Measurements from ENCODE around the gene TOMT. TPM values are rescaled to one million over a fixed set of nuclear protein-coding genes. Genes with fewer than 3 reads are reported as not detected.

The TOMT gene, protein sequence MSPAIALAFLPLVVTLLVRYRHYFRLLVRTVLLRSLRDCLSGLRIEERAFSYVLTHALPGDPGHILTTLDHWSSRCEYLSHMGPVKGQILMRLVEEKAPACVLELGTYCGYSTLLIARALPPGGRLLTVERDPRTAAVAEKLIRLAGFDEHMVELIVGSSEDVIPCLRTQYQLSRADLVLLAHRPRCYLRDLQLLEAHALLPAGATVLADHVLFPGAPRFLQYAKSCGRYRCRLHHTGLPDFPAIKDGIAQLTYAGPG
- total RNA-seq = not detected in 2 replicates

GRCh38 chr11:72105888-72106287 lies at the start of gene TOMT:
TOMT (plus strand) TSS chr11:72105924; CDS start chr11:72105952, 28 bp downstream.

DNA sequence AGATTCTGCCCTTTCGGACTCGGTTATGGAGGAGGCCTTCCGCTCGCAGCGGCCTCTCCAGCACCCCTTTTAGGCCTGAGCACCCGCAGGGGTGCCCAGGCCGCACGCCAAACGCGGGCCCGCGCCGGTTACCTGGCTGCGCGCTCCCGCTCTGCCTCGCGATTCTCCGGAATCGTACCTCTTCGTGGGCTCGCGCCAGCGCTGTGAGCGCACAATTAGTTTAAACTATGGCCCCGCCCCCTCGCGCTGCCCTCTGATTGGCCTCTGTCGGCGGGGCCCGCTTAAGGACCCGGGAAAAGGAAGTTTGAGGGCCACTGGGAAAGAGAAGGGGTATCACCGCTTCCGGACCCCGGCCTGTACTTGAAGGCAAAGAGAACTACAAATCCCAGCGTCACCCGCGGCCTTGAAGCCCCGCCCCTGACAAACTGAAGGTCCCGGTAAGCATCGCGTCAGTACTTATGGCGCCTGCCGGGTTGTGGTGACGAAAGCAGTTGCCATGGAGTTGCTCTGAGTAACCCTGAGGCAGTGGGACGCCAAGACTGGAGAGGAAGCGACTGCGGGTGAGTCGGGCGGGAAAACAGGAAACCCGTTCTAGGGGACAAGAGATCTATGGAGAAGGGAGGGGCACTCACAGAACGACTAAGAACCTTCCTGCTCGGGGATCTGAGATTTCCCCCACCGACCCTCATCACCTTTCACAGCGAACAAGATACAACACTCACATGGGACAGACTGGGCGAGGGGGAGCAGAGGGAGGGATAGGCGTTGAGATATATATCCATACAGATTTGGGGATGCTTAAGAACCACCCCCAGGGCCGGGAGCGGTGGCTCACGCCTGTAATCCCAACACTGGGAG lies 25.2 kb upstream of the TOMT start, which contains the start of the genes LRRC51 and NUMA1:
Gene LRRC51, plus strand, starts transcription at position 525 of the 858 bp plus-strand sequence. CDS start 8,234 bp downstream, outside the sequence.
Gene NUMA1, minus strand, starts transcription at position 217 of the 858 bp plus-strand sequence. CDS start 44,599 bp downstream, outside the sequence.

GRCh38 chr11:72102946-72103753 lies 2.6 kb upstream of the TOMT start, which contains the start of gene LAMTOR1:
LAMTOR1 (minus strand) TSS chr11:72103297; CDS start chr11:72103224, 73 bp downstream.

GRCh38 chr11:72112143-72112977 lies 6.6 kb downstream of the TOMT start, which contains the start of gene ANAPC15:
ANAPC15 (minus strand) TSS chr11:72112695; CDS start chr11:72111276, 1,419 bp downstream.

DNA sequence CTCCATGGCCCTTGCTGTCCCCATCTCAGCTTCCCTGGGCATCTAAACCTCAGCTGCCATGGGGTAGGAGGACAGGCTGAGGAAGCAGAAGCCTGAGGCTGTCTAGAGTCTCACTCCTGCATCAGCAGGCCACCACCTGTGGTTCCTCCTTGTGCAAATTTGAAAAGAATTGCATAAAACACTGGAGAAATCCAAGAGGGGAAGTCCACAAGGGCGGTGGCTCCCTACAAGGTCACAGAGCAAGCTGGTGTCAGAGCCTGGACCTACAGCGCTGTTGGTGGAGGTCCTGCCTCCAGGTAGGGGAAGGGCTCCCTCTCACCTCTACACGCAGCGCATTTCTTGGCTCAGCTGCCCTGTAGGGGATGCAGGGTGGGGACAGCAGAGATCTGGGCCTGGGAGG lies 29.7 kb downstream of the TOMT start, which contains the start of gene FOLR3:
Gene FOLR3, plus strand, starts transcription at position 253 of the 400 bp plus-strand sequence. CDS start 228 bp downstream, outside the sequence.

Small RNA genes lying within 50 kb of the gene (small RNA-seq; reads per million reads assigned to genes)
- gene MIR3165 = 1.2 reads per million, percentile 52 among the genes with 10 or more reads in this experiment

Other genes with a start within 250 kb of the TOMT start
- not detected in 2 replicates for gene DEFB131B, start 227.5 kb upstream of the TOMT start, total RNA-seq
- gene XNDC1N, start 177.3 kb upstream of the TOMT start, total RNA-seq = 6.1 and 6.8 TPM in 2 replicates
- 23.2 and 25.1 TPM in 2 replicates for gene RNF121, start 176.9 kb upstream of the TOMT start, total RNA-seq
- 2.8 and 5.6 TPM in 2 replicates for gene IL18BP, start 107.0 kb upstream of the TOMT start, total RNA-seq
- 189 and 190 TPM in 2 replicates for gene NUMA1, start 25.4 kb upstream of the TOMT start, total RNA-seq
- gene LRRC51, start 25.1 kb upstream of the TOMT start, total RNA-seq = 4.2 and 5.4 TPM in 2 replicates
- 87.4 and 99.0 TPM in 2 replicates for gene LAMTOR1, start 2.6 kb upstream of the TOMT start, total RNA-seq
- 21.0 and 23.5 TPM in 2 replicates for gene ANAPC15, start 6.8 kb downstream of the TOMT start, total RNA-seq
- 0.78 and 1.1 TPM in 2 replicates for gene FOLR3, start 29.8 kb downstream of the TOMT start, total RNA-seq
- gene FOLR1, start 86.2 kb downstream of the TOMT start, total RNA-seq = 0.54 TPM in 1 of 2 replicates, not detected in the other
- not detected in 2 replicates for gene FOLR2, start 110.9 kb downstream of the TOMT start, total RNA-seq
- 39.5 and 46.3 TPM in 2 replicates for gene INPPL1, start 118.8 kb downstream of the TOMT start, total RNA-seq
- gene PHOX2A, start 138.3 kb downstream of the TOMT start, total RNA-seq = not detected in 2 replicates